ENCODE measurements around the gene FAM53B. TPM values are rescaled to one million over a fixed set of nuclear protein-coding genes. Genes with fewer than 3 reads are reported as not detected.
A peak's percentile ranks its signal among the peaks of the same experiment; 100 is the strongest.

Gene FAM53B
- total and polyA plus RNA-seq, 12 donors = 11.6 to 42.9 (median 29.1) TPM

DNA sequence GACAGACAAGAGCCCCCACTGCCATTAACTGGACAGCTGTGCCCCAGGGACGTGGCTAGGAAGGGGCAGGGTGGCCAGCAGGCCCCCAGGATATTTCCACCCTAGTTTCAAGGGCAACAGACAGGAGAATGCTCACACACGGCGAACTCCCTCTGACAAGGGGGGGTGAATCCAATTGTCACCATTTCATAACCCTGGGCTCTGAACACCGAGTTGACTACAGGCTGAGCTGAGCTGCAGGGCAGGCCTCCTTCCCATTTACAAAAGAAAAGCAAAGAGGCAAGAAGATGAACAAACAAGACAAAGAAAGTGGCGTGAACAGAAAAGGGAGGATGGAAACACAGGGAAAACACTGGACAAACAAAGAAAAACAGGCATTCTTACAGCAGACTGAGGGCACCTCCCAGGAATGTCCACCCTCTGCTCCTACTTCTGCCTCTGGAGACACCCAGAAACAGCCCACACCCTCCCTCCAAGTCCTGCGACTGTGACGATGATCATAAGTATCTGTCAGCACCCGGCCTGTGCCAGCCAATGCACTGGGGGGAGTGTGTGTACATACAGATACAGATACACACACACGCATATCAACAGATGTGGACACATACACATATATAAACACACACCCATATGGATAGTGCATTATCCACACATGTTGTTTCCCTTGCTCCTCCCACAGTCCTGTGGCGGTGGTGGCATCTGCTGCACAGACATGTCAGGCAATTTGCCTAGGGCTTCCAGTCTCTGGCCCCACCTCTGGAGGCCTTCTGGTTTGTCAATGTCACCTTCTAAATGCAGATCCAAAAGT lies 66.2 kb downstream of the FAM53B start:
- Histone ChIP-seq H3K36me3 (peaks cover 0 to 33% (median 12%) of the 10 kb centered on the region in 9 donors), H3K4me1 (peaks cover 47 to 99% (median 92%) of the 10 kb centered on the region in 9 donors), H3K4me3 (peak overlapping the region in 6 of 10 donors; percentile 14 to 31 (median 19)), H3K27me3 (no peaks in the 10 kb centered on the region), H3K27ac (peak overlapping the region; percentile 72 to 94 (median 87)), H3K9me3 (no peaks in the 10 kb centered on the region)
- TF ChIP-seq, protein P1, sequence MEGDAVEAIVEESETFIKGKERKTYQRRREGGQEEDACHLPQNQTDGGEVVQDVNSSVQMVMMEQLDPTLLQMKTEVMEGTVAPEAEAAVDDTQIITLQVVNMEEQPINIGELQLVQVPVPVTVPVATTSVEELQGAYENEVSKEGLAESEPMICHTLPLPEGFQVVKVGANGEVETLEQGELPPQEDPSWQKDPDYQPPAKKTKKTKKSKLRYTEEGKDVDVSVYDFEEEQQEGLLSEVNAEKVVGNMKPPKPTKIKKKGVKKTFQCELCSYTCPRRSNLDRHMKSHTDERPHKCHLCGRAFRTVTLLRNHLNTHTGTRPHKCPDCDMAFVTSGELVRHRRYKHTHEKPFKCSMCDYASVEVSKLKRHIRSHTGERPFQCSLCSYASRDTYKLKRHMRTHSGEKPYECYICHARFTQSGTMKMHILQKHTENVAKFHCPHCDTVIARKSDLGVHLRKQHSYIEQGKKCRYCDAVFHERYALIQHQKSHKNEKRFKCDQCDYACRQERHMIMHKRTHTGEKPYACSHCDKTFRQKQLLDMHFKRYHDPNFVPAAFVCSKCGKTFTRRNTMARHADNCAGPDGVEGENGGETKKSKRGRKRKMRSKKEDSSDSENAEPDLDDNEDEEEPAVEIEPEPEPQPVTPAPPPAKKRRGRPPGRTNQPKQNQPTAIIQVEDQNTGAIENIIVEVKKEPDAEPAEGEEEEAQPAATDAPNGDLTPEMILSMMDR (IDR thresholded peaks at IDR 0.05) = no peak
- intact Hi-C loops (cut with DNase I) = loop anchor here in 3 of 10 donors (2.0 to 5.0 kb wide), 2 partner anchors 36 to 63 kb away; no protein-coding TSS in a partner anchor
- 31 to 37% methylated on average over 10 of the region's 10 CpGs for WGBS, 2 donors
- ATAC-seq (peak; percentile 50 to 84 (median 78)), DNase-seq (peak in 1 of 2 donors; percentile 61)

DNA sequence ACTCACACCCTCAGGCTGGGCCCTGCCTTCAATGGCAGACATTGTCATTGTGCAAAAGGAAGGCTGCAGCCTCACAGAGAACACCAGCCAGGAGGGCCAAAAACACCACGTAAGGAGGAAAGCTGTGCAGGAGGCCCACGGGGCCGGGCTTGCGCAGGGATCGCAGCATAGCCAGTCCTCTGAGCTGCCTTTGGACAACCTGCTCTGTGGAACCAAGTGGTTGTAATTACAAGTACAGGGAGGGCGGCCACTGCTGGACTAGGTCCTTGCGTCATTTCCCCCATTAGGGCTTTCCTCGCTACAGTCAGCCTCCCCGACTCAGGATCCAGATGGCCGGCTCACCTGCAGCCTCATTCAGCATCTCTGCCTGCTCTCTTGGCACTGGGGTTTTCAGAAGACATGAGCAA lies 66.9 kb downstream of the FAM53B start:
- intact Hi-C loops (cut with DNase I) = loop anchor here in 3 of 10 donors (2.0 to 5.0 kb wide), 2 partner anchors 35 to 64 kb away; no protein-coding TSS in a partner anchor

DNA sequence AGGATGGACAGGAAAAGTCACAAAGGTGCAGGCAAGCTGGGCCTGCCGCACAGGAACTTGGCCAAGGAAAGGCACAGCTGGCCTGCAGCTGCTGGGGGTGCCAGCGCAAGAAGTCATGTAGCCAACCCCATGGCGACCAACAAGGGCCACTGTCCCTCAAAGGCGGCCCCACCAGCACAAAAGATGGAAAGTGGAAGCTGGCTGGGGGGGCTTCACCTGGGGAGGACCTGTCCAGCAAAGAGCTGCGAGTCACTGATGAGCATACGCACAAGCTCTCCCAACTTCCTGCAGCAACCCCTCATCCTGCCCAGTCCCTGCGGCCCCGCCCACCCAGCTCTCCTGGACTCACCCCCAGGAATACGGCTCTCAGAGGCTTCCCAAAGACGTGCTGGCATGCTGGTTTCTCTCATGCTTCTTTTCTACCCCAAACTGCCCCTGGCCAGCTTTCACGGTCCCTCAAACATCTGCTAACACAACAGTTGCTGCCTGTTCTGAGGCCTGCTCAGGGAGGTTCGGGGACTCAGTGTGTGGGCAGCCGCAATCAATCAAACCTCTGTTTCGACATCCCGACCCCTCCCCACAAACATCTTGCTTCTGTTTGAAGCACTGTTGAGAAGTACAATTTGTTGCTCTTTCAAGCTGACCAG lies 67.6 kb downstream of the FAM53B start:
- TF ChIP-seq, protein P1 (IDR thresholded peaks at IDR 0.05) = no peak
- H3K4me3 ChIP-seq = peak overlapping the region in 1 of 10 donors; percentile 23
- no peaks in the 10 kb centered on the region for H3K27me3 ChIP-seq
- H3K36me3 ChIP-seq = peaks cover 0 to 25% (median 8%) of the 10 kb centered on the region in 9 donors
- intact Hi-C loops (cut with DNase I) = loop anchor here in 3 of 10 donors (2.0 to 5.0 kb wide), 2 partner anchors 34 to 64 kb away; no protein-coding TSS in a partner anchor
- WGBS, 2 donors = 66 to 68% methylated on average over 15 of the region's 15 CpGs
- peak in 1 of 2 donors; percentile 11 for DNase-seq
- H3K4me1 ChIP-seq = peaks cover 61 to 100% (median 95%) of the 10 kb centered on the region in 9 donors
- peak overlapping the region; percentile 72 to 94 (median 87) for H3K27ac ChIP-seq
- no peaks in the 10 kb centered on the region for H3K9me3 ChIP-seq
- no peak for ATAC-seq

More for the DNA sequence above, 66.9 kb downstream of the FAM53B start:
- H3K9me3 ChIP-seq = no peaks in the 10 kb centered on the region
- H3K36me3 ChIP-seq = peaks cover 0 to 33% (median 12%) of the 10 kb centered on the region in 9 donors
- peak overlapping the region in 6 of 10 donors; percentile 14 to 31 (median 19) for H3K4me3 ChIP-seq
- no peaks in the 10 kb centered on the region for H3K27me3 ChIP-seq
- peaks cover 54 to 99% (median 92%) of the 10 kb centered on the region in 9 donors for H3K4me1 ChIP-seq
- ATAC-seq (peak; percentile 23 to 79 (median 68)), DNase-seq (peak in 1 of 2 donors; percentile 36)
- TF ChIP-seq, protein P1 (IDR thresholded peaks at IDR 0.05) = no peak
- H3K27ac ChIP-seq = peak overlapping the region; percentile 72 to 94 (median 87)
- 43 to 54% methylated on average over 10 of the region's 10 CpGs for WGBS, 2 donors

DNA sequence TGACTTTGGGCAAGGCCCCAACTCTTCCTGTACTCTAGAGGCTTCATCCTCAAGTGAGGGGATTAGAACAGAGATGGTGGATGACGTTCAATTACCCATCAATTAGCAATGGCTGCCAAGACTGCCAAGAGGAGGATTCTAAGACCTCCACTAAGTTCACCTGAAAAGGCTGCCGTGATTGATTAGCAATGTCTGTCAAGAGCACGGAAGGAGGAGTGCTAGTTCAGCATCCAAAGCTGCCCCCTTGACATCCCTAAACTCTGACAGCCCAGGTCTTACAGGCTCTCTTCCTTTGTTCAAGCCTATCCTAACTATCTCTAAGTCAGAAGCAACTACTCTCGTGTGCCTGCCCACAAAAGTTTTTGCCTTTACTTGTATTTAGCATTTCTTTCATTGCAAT lies 68.4 kb downstream of the FAM53B start:
- intact Hi-C loops (cut with DNase I) = loop anchor here in 3 of 10 donors (2.0 to 5.0 kb wide), 2 partner anchors 34 to 65 kb away; no protein-coding TSS in a partner anchor
- no peak overlapping the region for H3K4me3 ChIP-seq
- H3K27ac ChIP-seq = peak overlapping the region in 6 of 10 donors; percentile 48 to 92 (median 66)
- DNase-seq = no peak
- no peaks in the 10 kb centered on the region for H3K27me3 ChIP-seq
- no peak for ATAC-seq
- TF ChIP-seq, protein P1 (IDR thresholded peaks at IDR 0.05) = no peak
- 84 to 90% methylated on average over 4 of the region's 4 CpGs for WGBS, 2 donors
- H3K9me3 ChIP-seq = no peaks in the 10 kb centered on the region
- peaks cover 69 to 100% (median 96%) of the 10 kb centered on the region in 9 donors for H3K4me1 ChIP-seq
- H3K36me3 ChIP-seq = peaks cover 0 to 18% (median 4%) of the 10 kb centered on the region in 9 donors
